GM21390 (cell line): Measurements from ENCODE around the gene CGNL1.

Experiments
- ATAC-seq: cut with Tn5 transposase; IDR thresholded peaks from one replicate; pipeline ENCODE4 v1.9.1; 2021; ENCODE audit not compliant: unreplicated experiment

Gene CGNL1

GRCh38 chr15:57495554-57496165 is 119.4 kb downstream of the CGNL1 start:
- ATAC-seq = no peak

DNA sequence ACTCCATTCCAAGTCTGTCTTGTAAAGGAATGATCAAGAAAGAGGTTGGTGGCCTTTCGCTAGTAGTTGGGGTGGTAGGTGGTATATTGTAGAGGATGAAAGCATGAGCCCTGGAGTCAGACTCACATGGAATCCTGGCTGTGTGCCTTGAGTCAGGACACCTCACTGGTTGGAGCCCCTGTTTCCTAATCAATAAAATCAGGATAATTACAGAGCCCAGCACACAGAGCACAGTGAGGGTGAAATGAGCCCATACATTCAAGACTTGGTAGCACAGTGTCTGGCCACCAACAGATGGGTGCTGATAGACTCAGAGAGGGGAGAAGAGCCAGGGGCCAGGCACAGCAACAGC is 120.3 kb downstream of the CGNL1 start:
- ATAC-seq = no peak

GRCh38 chr15:57496946-57497869 is 120.9 kb downstream of the CGNL1 start:
- no peak for ATAC-seq

- ATAC-seq = no peak
These were observed 124.0 kb downstream of the CGNL1 start for GRCh38 chr15:57500256-57500655.

DNA sequence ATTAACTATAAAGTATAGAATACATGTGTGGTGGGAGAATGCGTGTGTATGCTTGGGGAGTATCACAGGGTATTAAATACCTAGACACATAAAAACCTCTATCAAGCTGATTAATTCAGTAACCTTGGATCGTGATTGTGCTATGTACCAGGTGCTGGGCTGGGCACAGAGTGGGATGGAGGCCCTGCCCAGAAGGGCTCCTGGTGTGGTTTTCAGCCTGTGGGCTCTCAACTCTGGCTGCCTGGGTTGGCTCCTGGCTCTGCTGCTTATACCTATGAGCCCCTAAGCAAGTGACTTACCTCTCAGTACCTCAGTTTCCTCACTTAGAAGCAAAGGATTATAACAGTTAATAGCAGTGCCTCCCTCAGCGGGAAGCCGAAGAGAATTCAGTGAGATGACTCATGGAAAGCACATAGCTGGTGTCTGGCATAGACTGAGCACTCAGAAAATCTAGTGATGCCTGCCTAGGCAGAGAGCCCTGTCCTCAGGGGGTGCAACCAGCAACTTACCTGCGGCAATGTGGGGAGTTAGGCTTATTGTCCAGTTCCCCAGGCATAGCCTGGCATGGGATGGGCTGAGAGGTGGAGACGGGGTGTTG is 124.8 kb downstream of the CGNL1 start:
- ATAC-seq = no peak

DNA sequence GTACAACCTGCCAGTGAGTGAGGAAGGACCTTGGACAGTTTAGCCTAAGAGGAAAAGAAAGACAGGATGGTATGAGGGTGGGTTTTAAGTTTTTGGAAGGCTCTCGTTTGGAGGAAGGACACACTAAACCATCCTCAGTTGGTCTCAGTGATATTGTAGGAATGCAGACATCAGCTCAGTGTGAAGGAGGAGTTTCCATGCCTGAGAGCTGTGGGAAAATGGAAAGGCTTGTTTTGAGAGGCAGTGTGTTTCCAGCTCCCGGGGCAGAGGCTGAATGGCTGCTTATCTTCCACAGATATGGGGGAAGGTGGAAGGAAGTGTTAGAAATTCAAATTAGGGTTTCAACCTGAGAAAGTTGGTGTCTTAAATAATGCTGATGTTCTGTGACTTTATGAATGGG is 125.8 kb downstream of the CGNL1 start:
- ATAC-seq = no peak

GRCh38 chr15:57503051-57503702 is 126.9 kb downstream of the CGNL1 start:
- no peak for ATAC-seq

DNA sequence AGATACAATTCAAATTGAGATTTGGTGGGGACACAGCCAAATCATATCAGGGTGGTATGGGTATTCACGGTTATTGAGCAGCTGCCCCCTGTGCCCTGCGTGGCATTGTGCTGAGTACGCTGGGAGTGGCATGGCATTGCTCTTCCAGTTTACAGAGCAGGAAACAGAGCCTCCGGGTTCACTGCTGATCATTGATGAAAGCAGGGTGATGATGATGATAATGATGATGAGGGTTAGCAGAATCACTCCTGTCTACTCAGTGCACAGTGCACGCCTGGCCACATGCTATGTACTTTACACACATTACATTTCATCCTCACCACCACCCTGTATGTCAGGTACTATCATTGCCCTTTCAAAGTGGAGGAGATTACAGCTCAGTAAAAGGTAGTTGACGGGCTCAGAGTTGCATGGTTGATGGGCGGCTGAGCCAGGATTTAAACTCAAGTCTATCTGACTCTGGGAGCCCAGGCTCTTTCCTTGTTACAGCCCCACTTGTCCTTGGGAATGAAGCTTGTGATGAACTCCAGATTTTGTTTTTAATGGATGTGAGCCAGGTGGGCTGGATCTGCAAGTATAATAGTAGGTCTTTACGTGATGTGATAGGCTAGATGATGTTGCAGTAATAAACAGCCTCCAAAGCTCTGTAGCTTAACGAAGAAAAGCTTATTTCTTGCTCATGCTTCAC is 127.8 kb downstream of the CGNL1 start:
- no peak for ATAC-seq

DNA sequence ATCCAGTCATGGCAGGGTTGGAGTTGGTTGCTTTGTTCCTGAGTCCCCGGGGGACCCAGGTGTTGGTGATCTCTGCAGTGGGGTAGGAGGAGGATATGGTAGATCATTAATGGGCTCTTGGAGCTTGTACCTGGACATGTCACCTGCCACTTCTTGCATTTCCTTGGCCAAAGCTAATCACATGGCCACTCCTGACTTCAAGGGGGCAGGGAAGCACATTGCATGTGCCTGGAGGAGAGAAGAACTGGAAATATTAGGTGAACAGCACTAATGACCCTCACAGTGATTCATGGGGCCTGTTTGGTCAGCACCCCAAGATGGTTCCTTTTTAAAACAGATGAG is 128.3 kb downstream of the CGNL1 start:
- ATAC-seq = no peak

- ATAC-seq = no peak
These were observed 128.9 kb downstream of the CGNL1 start for GRCh38 chr15:57505056-57505715.

GRCh38 chr15:57505949-57506391 is 129.7 kb downstream of the CGNL1 start:
- ATAC-seq = no peak

DNA sequence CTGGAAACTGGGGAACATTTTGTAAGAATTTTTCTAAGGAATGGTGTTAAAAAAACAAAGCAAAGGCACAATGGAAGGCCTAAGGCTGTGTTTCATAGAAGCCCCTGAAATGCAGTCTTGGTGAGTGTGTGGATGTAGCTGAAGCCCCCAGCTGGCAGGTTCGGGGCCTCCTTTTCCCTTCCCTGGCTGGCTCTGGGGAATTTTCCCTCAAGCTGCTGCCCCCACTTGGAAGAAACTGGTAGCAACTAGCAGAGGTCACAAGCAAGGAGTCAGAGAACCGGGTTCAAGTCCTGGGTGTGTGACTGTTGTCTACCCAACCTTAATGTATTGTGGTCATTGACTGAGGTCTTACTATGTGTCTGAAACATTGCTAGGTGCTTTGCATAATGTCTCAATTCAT is 130.1 kb downstream of the CGNL1 start:
- no peak for ATAC-seq

DNA sequence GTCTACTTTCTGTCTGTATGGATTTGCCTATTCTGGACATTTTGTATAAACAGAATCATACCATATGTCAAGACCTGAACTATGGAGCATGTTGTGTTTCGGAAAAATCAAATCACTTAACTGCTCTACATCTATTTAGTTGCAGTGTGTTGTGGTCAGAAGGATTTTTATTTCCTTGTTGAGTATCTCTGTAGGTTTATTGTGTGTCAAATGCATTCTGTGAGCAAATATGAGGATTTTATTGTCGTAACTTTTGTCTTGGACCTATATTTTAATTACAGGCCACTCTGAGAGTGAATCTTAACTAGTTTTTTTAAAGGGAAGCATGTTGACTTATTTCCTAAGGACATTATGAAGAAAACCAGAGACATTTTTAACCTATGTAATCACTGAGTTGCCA is 130.8 kb downstream of the CGNL1 start:
- no peak for ATAC-seq

DNA sequence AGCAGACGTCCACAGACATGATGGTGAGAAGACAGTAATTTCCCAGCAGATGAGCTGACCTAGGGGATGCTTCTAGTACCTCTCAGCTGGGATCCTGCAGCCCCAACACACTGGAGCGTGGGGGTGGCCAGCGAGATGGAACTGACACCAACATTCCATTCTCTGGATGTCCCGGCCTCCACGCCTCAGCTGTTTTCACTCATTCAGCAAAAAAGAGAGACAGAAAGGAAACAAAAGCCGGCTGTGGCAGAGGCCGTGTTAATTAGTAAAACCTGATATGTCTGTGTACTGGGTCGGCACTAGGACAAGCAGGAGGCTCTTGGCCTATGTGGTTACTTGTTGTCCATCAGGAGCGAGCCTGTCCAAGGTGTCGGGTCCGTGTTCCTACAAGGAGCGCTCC is 132.8 kb downstream of the CGNL1 start:
- no peak for ATAC-seq

- ATAC-seq = no peak
These were observed 133.7 kb downstream of the CGNL1 start for GRCh38 chr15:57509965-57510364.

- no peak for ATAC-seq
These were observed 134.3 kb downstream of the CGNL1 start for GRCh38 chr15:57510647-57511046.

GRCh38 chr15:57516327-57517029 is 140.2 kb downstream of the CGNL1 start:
- ATAC-seq = no peak

DNA sequence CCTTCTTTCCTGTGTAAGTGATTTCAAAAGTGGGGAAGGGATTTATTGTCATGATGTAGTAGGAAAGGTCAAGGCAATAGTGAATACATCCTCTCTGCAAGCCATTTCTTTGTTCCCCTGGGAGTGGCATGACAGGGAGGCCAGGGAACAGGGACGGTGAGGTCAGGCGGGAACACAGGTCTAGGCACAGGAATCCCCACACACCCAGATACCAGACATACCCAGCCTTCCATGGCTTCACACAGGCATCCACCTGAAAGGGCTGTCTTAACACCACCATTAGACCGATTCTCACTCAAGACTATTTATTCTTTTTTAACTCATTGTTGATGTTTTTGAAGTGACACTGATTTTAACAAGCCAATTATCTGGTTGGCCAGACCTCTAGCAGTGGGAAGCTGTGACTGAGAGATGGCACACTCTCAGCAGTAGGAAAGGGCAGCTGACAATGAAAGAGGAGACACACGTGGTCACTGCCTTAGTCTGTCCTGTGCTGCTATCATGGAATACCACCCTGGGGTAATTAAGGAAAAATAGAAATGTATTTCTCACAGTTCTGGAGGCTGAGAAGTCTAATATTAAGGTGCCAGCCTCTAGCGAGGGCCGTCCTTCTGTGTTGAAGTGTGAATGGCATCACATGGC is 140.8 kb downstream of the CGNL1 start:
- no peak for ATAC-seq

GRCh38 chr15:57518779-57519405 is 142.6 kb downstream of the CGNL1 start:
- no peak for ATAC-seq
